Keratinocyte (primary cell): ENCODE data around the gene FN3K. TPM values are rescaled to one million over a fixed set of nuclear protein-coding genes. Genes with fewer than 3 reads are reported as not detected.

ENCODE experiments used
- DNase-seq: peaks from one replicate; pipeline ENCODE4 v3.0.0-alpha.2; 2011; ENCODE audit warnings: low read depth, missing footprints, low spot score
- FAIRE-seq: peaks from 2 replicates; lab custom pipeline; 2011; peaks lifted over from hg19 to GRCh38; lab: Jason Lieb, UNC
- H2AFZ ChIP-seq: 2 replicates; pipeline ENCODE4 v1.6.0; 2012; ENCODE audit warnings: low read length, control low read depth, inconsistent platforms; ENCODE audit not compliant: control insufficient read depth
- H3K27ac ChIP-seq: 2 replicates; pipeline ENCODE4 v1.5.1; 2011; ENCODE audit warnings: low read length; ENCODE audit not compliant: control insufficient read depth, insufficient read depth
- H3K27me3 ChIP-seq: 3 replicates; pipeline ENCODE4 v1.6.0; 2011; ENCODE audit warnings: low read length; ENCODE audit not compliant: control insufficient read depth, insufficient read depth; ENCODE audit errors: extremely low read depth
- H3K36me3 ChIP-seq, 2 experiments: 2 replicates in 1 of 2; 3 replicates in 1 of 2; pipeline ENCODE4 v1.5.1; 2011; ENCODE audit warnings: low read length in 2 of 2, mild to moderate bottlenecking in 1 of 2; ENCODE audit not compliant: control insufficient read depth in 2 of 2, insufficient read depth in 2 of 2; ENCODE audit errors: extremely low read depth in 1 of 2
- H3K4me1 ChIP-seq: 3 replicates; pipeline ENCODE4 v1.5.1; 2011; ENCODE audit warnings: low read length; ENCODE audit not compliant: control insufficient read depth, insufficient read depth; ENCODE audit errors: extremely low read depth
- H3K4me2 ChIP-seq: 3 replicates; pipeline ENCODE4 v1.6.0; 2011; ENCODE audit warnings: low read depth, low read length; ENCODE audit not compliant: control insufficient read depth, insufficient read depth; ENCODE audit errors: extremely low read depth
- H3K4me3 ChIP-seq, 3 experiments: fragments of 200-600 bp in 1 of 3; sonication (generic) in 1 of 3; 2 replicates in 2 of 3; 3 replicates in 1 of 3; pipeline ENCODE4 v1.5.1; 2011 to 2016; ENCODE audit warnings: low read length in 3 of 3, mild to moderate bottlenecking in 3 of 3, control low read depth in 2 of 3, inconsistent platforms in 1 of 3, low read depth in 1 of 3, mixed read lengths in 1 of 3, mixed run types in 1 of 3, moderate library complexity in 1 of 3; ENCODE audit not compliant: control insufficient read depth in 2 of 3, insufficient read depth in 2 of 3; ENCODE audit errors: extremely low read depth in 1 of 3
- H3K79me2 ChIP-seq: 2 replicates; pipeline ENCODE4 v1.6.0; 2012; ENCODE audit warnings: low read length; ENCODE audit not compliant: control insufficient read depth, insufficient read depth
- H3K9ac ChIP-seq: 3 replicates; pipeline ENCODE4 v1.6.0; 2011; ENCODE audit warnings: low read length; ENCODE audit not compliant: control insufficient read depth, insufficient read depth; ENCODE audit errors: extremely low read depth
- H3K9me1 ChIP-seq: 3 replicates; pipeline ENCODE4 v1.6.0; 2011; ENCODE audit warnings: low read length; ENCODE audit not compliant: control insufficient read depth, insufficient read depth; ENCODE audit errors: extremely low read depth
- H3K9me3 ChIP-seq: 2 replicates; pipeline ENCODE4 v1.5.1; 2012; ENCODE audit warnings: low read depth, low read length; ENCODE audit not compliant: control insufficient read depth
- H4K20me1 ChIP-seq: 3 replicates; pipeline ENCODE4 v1.6.0; 2011; ENCODE audit warnings: low read length; ENCODE audit not compliant: control insufficient read depth, insufficient read depth; ENCODE audit errors: extremely low read depth
- CTCF ChIP-seq, 3 experiments: IDR thresholded peaks in 1 of 3; conservative IDR thresholded peaks in 1 of 3; optimal IDR thresholded peaks in 1 of 3; 2 replicates in 2 of 3; 3 replicates in 1 of 3; pipeline versions ENCODE3 to v1.5.1; 2011; ENCODE audit warnings: low read length in 3 of 3, mild to moderate bottlenecking in 3 of 3, moderate library complexity in 2 of 3, control low read depth in 1 of 3, inconsistent platforms in 1 of 3; ENCODE audit not compliant: insufficient read depth in 2 of 3; ENCODE audit errors: extremely low read depth in 1 of 3
- EZH2 ChIP-seq: IDR thresholded peaks from one replicate; pipeline ENCODE4 v1.6.1; 2012; ENCODE audit warnings: inconsistent platforms, mild to moderate bottlenecking, low read length, moderate library complexity
- dilution Hi-C: fragments of 300-500 bp; cut with MboI; formaldehyde crosslinking; loops from one replicate; pipeline ENCODE4 v1.7.0; 2020; ENCODE audit warnings: low sequenced_read_pairs; ENCODE audit not compliant: extremely low pct_ligation_motif_present
- polyA plus RNA-seq, 5 experiments: library from polyadenylated mRNA; depleted of rRNA in 3 of 5; stranded (reverse) in 3 of 5; stranded (forward) in 1 of 5; unstranded in 1 of 5; fragments of >200 nt; gene quantifications; 1 replicate in 1 of 5; 2 replicates in 3 of 5; 3 replicates in 1 of 5; pipeline versions ENCODE4 v1.2.1 to v1.2.3, GENCODE V29; 2011 to 2012; ENCODE audit warnings: missing spikeins in 2 of 5, low read depth in 1 of 5, low replicate concordance in 1 of 5

The FN3K gene
- polyA plus RNA-seq, 1 donor (not counting 4 experiments of a cell fraction or from before 2014, with no cell fraction given) = 0.10 TPM

- H3K9ac ChIP-seq = peak overlapping the region; percentile 64
- peaks cover 26% of the 10 kb centered on the region for H3K4me1 ChIP-seq
- FAIRE-seq = no peak
- dilution Hi-C loops = no loop called here
- TF ChIP-seq CTCF (optimal IDR thresholded peaks at IDR 0.05 in 1 of 3, IDR thresholded peaks at IDR 0.05 in 1 of 3, conservative IDR thresholded peaks at IDR 0.05 in 1 of 3; ENCODE audit: extremely low read depth in 1 of 3, insufficient read depth in 2 of 3, low read length in 3 of 3) (no peak), EZH2 (no peak)
- peaks cover 22% of the 10 kb centered on the region for H3K79me2 ChIP-seq
- H4K20me1 ChIP-seq = no peaks in the 10 kb centered on the region
- H2AFZ ChIP-seq = peak overlapping the region; percentile 61
- no peak overlapping the region for H3K27ac ChIP-seq
- H3K9me3 ChIP-seq = no peaks in the 10 kb centered on the region
- no peaks in the 10 kb centered on the region for H3K27me3 ChIP-seq
- peak overlapping the region; percentile 51 for H3K4me2 ChIP-seq
- DNase-seq = no peak
- H3K4me3 ChIP-seq = peak overlapping the region; percentile 39 to 57 (median 56)
- H3K9me1 ChIP-seq = peaks cover 3% of the 10 kb centered on the region
- H3K36me3 ChIP-seq = peaks cover 0 to 5% of the 10 kb centered on the region in 2 experiments
Observed at GRCh38 chr17:82751171-82751570, 15.8 kb downstream of the FN3K start.

DNA sequence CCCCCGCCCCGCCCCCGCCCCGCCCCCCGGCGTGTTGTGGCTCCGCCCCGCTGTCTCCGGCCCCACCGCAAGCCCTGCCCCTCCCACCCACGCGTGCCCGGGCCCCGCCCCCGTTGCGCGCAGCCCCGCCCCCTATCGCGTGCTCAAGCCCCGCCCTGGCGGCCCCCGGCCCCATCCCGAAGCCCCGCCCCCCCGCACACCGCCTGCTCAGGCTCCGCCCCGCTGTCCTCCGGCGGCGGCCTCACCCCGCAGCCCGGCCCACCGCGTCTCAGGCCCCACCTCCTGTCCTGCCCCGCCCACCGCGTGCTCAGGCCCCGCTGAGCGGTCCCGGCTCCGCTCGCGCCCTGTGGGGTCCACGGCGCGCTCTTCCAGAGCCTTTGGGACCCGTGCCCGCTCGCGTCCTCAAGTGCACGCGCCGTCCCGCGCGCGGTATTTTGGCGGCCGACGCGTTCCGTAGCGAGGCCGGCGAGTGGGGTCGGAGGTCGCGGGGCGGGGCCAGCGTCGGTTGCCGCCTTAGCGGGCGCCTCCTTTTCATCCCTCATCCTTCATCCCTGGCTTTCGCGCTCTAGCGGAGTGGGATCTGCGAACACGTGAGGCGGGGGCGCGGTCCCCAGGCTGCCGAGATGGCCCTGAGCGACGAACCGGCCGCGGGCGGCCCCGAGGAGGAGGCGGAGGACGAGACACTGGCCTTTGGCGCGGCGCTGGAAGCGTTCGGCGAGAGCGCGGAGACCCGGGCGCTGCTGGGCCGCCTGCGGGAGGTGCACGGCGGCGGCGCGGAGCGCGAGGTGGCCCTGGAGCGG, 16.4 kb downstream of the FN3K start, which contains the start of gene TBCD:
TBCD (plus strand) TSS at position 495 of the 800 bp plus-strand sequence; CDS start at position 624, 129 bp downstream.
- Histone ChIP-seq H4K20me1 (no peaks in the 10 kb centered on the region), H3K36me3 (peaks cover 0 to 7% of the 10 kb centered on the region in 2 experiments), H3K4me3 (peak within 1 kb of the TSS; percentile 83 to 88 (median 85)), H2AFZ (peak within 1 kb of the TSS; percentile 73), H3K9me1 (peaks cover 3% of the 10 kb centered on the region), H3K9ac (peak within 1 kb of the TSS; percentile 79), H3K9me3 (no peaks in the 10 kb centered on the region), H3K4me1 (peaks cover 26% of the 10 kb centered on the region), H3K27ac (peak within 1 kb of the TSS; percentile 55), H3K79me2 (peaks cover 24% of the 10 kb centered on the region), H3K27me3 (no peaks in the 10 kb centered on the region), H3K4me2 (peak within 1 kb of the TSS; percentile 92)
- dilution Hi-C loops = no loop called here
- TF ChIP-seq CTCF (optimal IDR thresholded peaks at IDR 0.05 in 1 of 3, IDR thresholded peaks at IDR 0.05 in 1 of 3, conservative IDR thresholded peaks at IDR 0.05 in 1 of 3; ENCODE audit: extremely low read depth in 1 of 3, insufficient read depth in 2 of 3, low read length in 3 of 3) (no peak), EZH2 (no peak)
- DNase-seq (no peak), FAIRE-seq (no peak)
